K562 (cell line): ENCODE results near the gene PPFIBP2. TPM values are rescaled to one million over a fixed set of nuclear protein-coding genes. Genes with fewer than 3 reads are reported as not detected.

Experiments used
- ATAC-seq: fragments of 200-7000 bp; cut with Tn5 transposase; 3 replicates; pipeline ENCODE4 v1.9.1; 2020; ENCODE audit warnings: moderate library complexity
- BruUV-seq: library from RNA; stranded (reverse); fragments of 400-500 nt; replicated peaks from 2 replicates; lab custom pipeline; 2021; lab: Mats Ljungman, UMichigan
- CTCF ChIA-PET: fragments of 300-600 bp; formaldehyde crosslinking; extraction: SDS; loops from one replicate; lab custom pipeline; 2021; ENCODE audit warnings: low intra/inter-chr PET ratio; lab: Yijun Ruan, JAX
- POLR2A ChIA-PET: fragments of 300-600, 350-650 bp; sonication (Branson Sonifier 250); formaldehyde crosslinking; extraction: SDS; loops from one replicate; lab custom pipeline; 2021; ENCODE audit warnings: antibody characterized with exemption, inconsistent platforms; lab: Yijun Ruan, JAX
- DNase-seq, 4 experiments: peaks; one replicate each; pipeline versions ENCODE4 v3.0.0 to v3.0.0-alpha.2; 2011 to 2018; ENCODE audit warnings: low spot score in 3 of 4, mixed read lengths in 3 of 4; ENCODE audit errors: extremely low read depth in 1 of 4
- FAIRE-seq: peaks from 2 replicates; lab custom pipeline; 2011; peaks lifted over from hg19 to GRCh38; lab: Jason Lieb, UNC
- H2AFZ ChIP-seq: 2 replicates; pipeline ENCODE4 v1.6.0; 2011; ENCODE audit warnings: low read depth, low read length, control low read depth, inconsistent platforms
- H3K27ac ChIP-seq: fragments of 200-600 bp; 3 replicates; pipeline ENCODE4 v1.8.0; 2011; ENCODE audit warnings: low read depth, mild to moderate bottlenecking, control low read depth, inconsistent platforms, low read length, moderate library complexity, mixed read lengths; ENCODE audit errors: extremely low read depth
- H3K27me3 ChIP-seq, 2 experiments: fragments of 300-600 bp in 1 of 2; 2 replicates in 1 of 2; 3 replicates in 1 of 2; pipeline versions ENCODE4 v1.6.0 to v1.8.0; 2011; ENCODE audit warnings: inconsistent platforms in 2 of 2, low read length in 2 of 2, mild to moderate bottlenecking in 1 of 2, mixed read lengths in 1 of 2, moderate library complexity in 1 of 2; ENCODE audit not compliant: control insufficient read depth in 2 of 2, insufficient read depth in 2 of 2
- H3K36me3 ChIP-seq: fragments of 300-600 bp; 3 replicates; pipeline ENCODE4 v1.8.0; 2011; ENCODE audit warnings: mild to moderate bottlenecking, low read length, inconsistent platforms; ENCODE audit not compliant: control insufficient read depth, insufficient read depth
- H3K4me1 ChIP-seq, 2 experiments: fragments of 200-600 bp in 1 of 2; replicated peaks in 1 of 2; 2 replicates in 1 of 2; 3 replicates in 1 of 2; pipeline versions ENCODE4 v1.5.1 to v1.8.0; 2011; ENCODE audit warnings: inconsistent platforms in 2 of 2, low read length in 2 of 2, mild to moderate bottlenecking in 1 of 2, mixed read lengths in 1 of 2, moderate library complexity in 1 of 2; ENCODE audit not compliant: control insufficient read depth in 2 of 2, insufficient read depth in 2 of 2
- H3K4me2 ChIP-seq: 2 replicates; pipeline ENCODE4 v1.6.1; 2011; ENCODE audit warnings: low read length, control low read depth, inconsistent platforms, mixed read lengths; ENCODE audit not compliant: insufficient read depth
- H3K4me3 ChIP-seq: fragments of 200-600 bp; sonication (generic), shearing (Covaris generic); 2 replicates; pipeline ENCODE4 v1.5.1; 2016; ENCODE audit warnings: control low read depth, inconsistent platforms
- H3K79me2 ChIP-seq: fragments of 200-600 bp; 3 replicates; pipeline ENCODE4 v1.8.0; 2011; ENCODE audit warnings: low read length, inconsistent platforms; ENCODE audit not compliant: control insufficient read depth, insufficient read depth
- H3K9ac ChIP-seq, 2 experiments: 2 replicates each; pipeline versions ENCODE4 v1.6.0 to v1.6.1; 2011; ENCODE audit warnings: low read depth in 2 of 2, low read length in 2 of 2, control low read depth in 1 of 2, inconsistent platforms in 1 of 2, mild to moderate bottlenecking in 1 of 2, mixed read lengths in 1 of 2; ENCODE audit not compliant: insufficient read depth in 1 of 2
- H3K9me1 ChIP-seq: one replicate; pipeline ENCODE4 v1.6.0; 2011; ENCODE audit warnings: inconsistent platforms, mild to moderate bottlenecking, low read length, moderate library complexity; ENCODE audit not compliant: control insufficient read depth, insufficient read depth
- H3K9me3 ChIP-seq: replicated peaks from 2 replicates; pipeline ENCODE4 v1.5.1; 2011; ENCODE audit warnings: low read depth, low read length, inconsistent platforms; ENCODE audit not compliant: control insufficient read depth, insufficient read depth
- H4K20me1 ChIP-seq: replicated peaks from 2 replicates; pipeline ENCODE4 v1.6.1; 2011; ENCODE audit warnings: low read length, inconsistent platforms, mixed read lengths; ENCODE audit not compliant: control insufficient read depth, insufficient read depth
- CTBP1 ChIP-seq: fragments of 450-650 bp; IDR thresholded peaks from 2 replicates; pipeline ENCODE4 v1.6.1; 2016; ENCODE audit warnings: borderline replicate concordance
- E2F8 ChIP-seq: fragments of 450-650 bp; IDR thresholded peaks from 2 replicates; pipeline ENCODE4 v1.7.1; 2018; ENCODE audit warnings: mild to moderate bottlenecking, low read depth; ENCODE audit not compliant: partially characterized antibody
- FOXK1 ChIP-seq: sonication (generic); formaldehyde crosslinking; IDR thresholded peaks from 2 replicates; pipeline ENCODE4 v1.8.0; 2022; ENCODE audit warnings: missing genetic modification reagents, mild to moderate bottlenecking, borderline replicate concordance
- MAZ ChIP-seq, 2 experiments: fragments of 450-650 bp in 1 of 2; sonication (generic) in 1 of 2; formaldehyde crosslinking; IDR thresholded peaks in 1 of 2; conservative IDR thresholded peaks in 1 of 2; 2 replicates each; pipeline versions ENCODE4 v1.4.0 to v1.5.0; 2020; ENCODE audit warnings: mild to moderate bottlenecking in 1 of 2, missing genetic modification reagents in 1 of 2
- NR4A1 ChIP-seq, 2 experiments: fragments of 250-450 bp in 1 of 2; fragments of 450-650 bp in 1 of 2; sonication (Bioruptor Pico) in 1 of 2; IDR thresholded peaks; 2 replicates each; pipeline versions ENCODE4 v1.4.0 to v1.6.1; 2016 to 2020; ENCODE audit warnings: mild to moderate bottlenecking in 2 of 2, missing compliant biosample characterization in 1 of 2, missing genetic modification characterization in 1 of 2, moderate library complexity in 1 of 2
- POLR2B ChIP-seq: fragments of 450-650 bp; IDR thresholded peaks from 2 replicates; pipeline ENCODE4 v1.6.1; 2018; ENCODE audit warnings: low read depth; ENCODE audit not compliant: partially characterized antibody
- PTTG1 ChIP-seq: fragments of 450-650 bp; IDR thresholded peaks from 2 replicates; pipeline ENCODE4 v1.6.1; 2016; ENCODE audit warnings: low read depth, mild to moderate bottlenecking, missing genetic modification characterization, missing compliant biosample characterization
- TSC22D4 ChIP-seq: fragments of 450-650 bp; IDR thresholded peaks from 2 replicates; pipeline ENCODE4 v1.6.1; 2016; ENCODE audit warnings: missing genetic modification characterization, missing biosample characterization, control low read depth
- ZNF146 ChIP-seq: IDR thresholded peaks from one replicate; pipeline ENCODE4 v1.6.1; 2018; ENCODE audit warnings: missing compliant biosample characterization; ENCODE audit not compliant: unreplicated experiment
- ZNF165 ChIP-seq: fragments of 250-450 bp; sonication (Bioruptor Pico); IDR thresholded peaks from 2 replicates; pipeline ENCODE4 v1.4.0; 2020; ENCODE audit warnings: borderline replicate concordance
- WGBS: fragments of 100-300 bp; shearing (Covaris generic); methylation state at CpG from one replicate; pipeline ENCODE4 v1.1.6; 2016; ENCODE audit warnings: low coverage, mixed read lengths; ENCODE audit not compliant: insufficient coverage; ENCODE audit errors: missing lambda C conversion rate; 5-methylcytosine and 5-hydroxymethylcytosine counted together
- in situ Hi-C: fragments of 300-500 bp; cut with MboI; formaldehyde crosslinking; loops from 4 replicates; pipeline ENCODE4 v1.15.0; 2018; ENCODE audit warnings: inconsistent platforms, mixed read lengths
- intact Hi-C: fragments of 100-400 bp; cut with micrococcal nuclease; formaldehyde crosslinking; loops from 2 replicates; pipeline ENCODE4 v1.14.2; 2022
- polyA plus RNA-seq, 8 experiments: library from polyadenylated mRNA; depleted of rRNA in 4 of 8; stranded (reverse) in 5 of 8; unstranded in 3 of 8; fragments of >200 nt; fragmentation: Nextera tagmentation in 2 of 8; fragmentation: Illumina TruSeq in 1 of 8; extraction: Ambion mirVana in 2 of 8; extraction: Trizol in 1 of 8; gene quantifications; 2 replicates each; pipeline versions ENCODE4 v1.2.1 to v1.2.3, GENCODE V29; 2011 to 2014; ENCODE audit warnings: inconsistent platforms in 1 of 8, missing spikeins in 1 of 8
- total RNA-seq, 7 experiments: library from RNA; depleted of rRNA in 6 of 7; stranded (reverse); fragments of >200 nt in 6 of 7; fragmentation: Illumina TruSeq in 2 of 7; extraction: Trizol in 2 of 7; gene quantifications; 2 replicates each; pipeline versions ENCODE4 v1.2.1 to v1.2.3, GENCODE V29; 2011 to 2021; ENCODE audit warnings: low replicate concordance in 1 of 7
- TF ChIP-seq, protein P1 (sequence below): fragments of 450-650 bp; conservative IDR thresholded peaks from 2 replicates; pipeline ENCODE4 v1.6.1; 2016; ENCODE audit warnings: missing genetic modification characterization, low read depth, mild to moderate bottlenecking, control low read depth, missing compliant biosample characterization

Gene PPFIBP2
- total and polyA plus RNA-seq, 9 of the 15 experiments (the other 6 are each of a cell fraction or from before 2014, with no cell fraction given) = 0.18 to 3.4 (median 1.2) TPM

GRCh38 chr11:7543302-7543701 is 29.5 kb downstream of the PPFIBP2 start:
- H3K27me3 ChIP-seq = peaks cover 0 to 31% of the 10 kb centered on the region in 2 experiments; a peak in 2 of 5 replicates
- H3K9me3 ChIP-seq = no peaks in the 10 kb centered on the region
- no peak overlapping the region for H2AFZ ChIP-seq
- H3K79me2 ChIP-seq = no peaks in the 10 kb centered on the region
- no peaks in the 10 kb centered on the region for H4K20me1 ChIP-seq
- H3K27ac ChIP-seq = no peak overlapping the region
- H3K4me1 ChIP-seq = no peaks in the 10 kb centered on the region; a peak in 2 of 5 replicates
- in situ Hi-C loops = no loop called here
- no peak for DNase-seq
- TF ChIP-seq E2F8 = no peak
- TF ChIP-seq MAZ (CRISPR knock-in tag; conservative IDR thresholded peaks at IDR 0.05 in 1 of 2, IDR thresholded peaks at IDR 0.05 in 1 of 2) = no peak
- TF ChIP-seq CTBP1 = no peak
- no peak for TF ChIP-seq TSC22D4 (tag)
- TF ChIP-seq ZNF146 (CRISPR knock-in tag) = no peak
- TF ChIP-seq PTTG1 (tag) = no peak
- TF ChIP-seq POLR2B = no peak
- TF ChIP-seq NR4A1 (CRISPR knock-in tag; IDR thresholded peaks at IDR 0.05) = no peak
- no peak for TF ChIP-seq NR4A1 (tag; IDR thresholded peaks at IDR 0.05)
- TF ChIP-seq ZNF165 = no peak
- TF ChIP-seq, protein P1, sequence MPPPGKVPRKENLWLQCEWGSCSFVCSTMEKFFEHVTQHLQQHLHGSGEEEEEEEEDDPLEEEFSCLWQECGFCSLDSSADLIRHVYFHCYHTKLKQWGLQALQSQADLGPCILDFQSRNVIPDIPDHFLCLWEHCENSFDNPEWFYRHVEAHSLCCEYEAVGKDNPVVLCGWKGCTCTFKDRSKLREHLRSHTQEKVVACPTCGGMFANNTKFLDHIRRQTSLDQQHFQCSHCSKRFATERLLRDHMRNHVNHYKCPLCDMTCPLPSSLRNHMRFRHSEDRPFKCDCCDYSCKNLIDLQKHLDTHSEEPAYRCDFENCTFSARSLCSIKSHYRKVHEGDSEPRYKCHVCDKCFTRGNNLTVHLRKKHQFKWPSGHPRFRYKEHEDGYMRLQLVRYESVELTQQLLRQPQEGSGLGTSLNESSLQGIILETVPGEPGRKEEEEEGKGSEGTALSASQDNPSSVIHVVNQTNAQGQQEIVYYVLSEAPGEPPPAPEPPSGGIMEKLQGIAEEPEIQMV (tag) = no peak
- no peak for TF ChIP-seq FOXK1 (CRISPR knock-in tag)
- H3K9ac ChIP-seq = no peak overlapping the region
- ATAC-seq = no peak
- 9% methylated on average over 1 of the region's 1 CpG for WGBS
- ChIA-PET POLR2A (no interaction called here), CTCF (no interaction called here)
- intact Hi-C loops = no loop called here
- no peak for FAIRE-seq
- no peak overlapping the region for H3K4me2 ChIP-seq
- H3K4me3 ChIP-seq = no peak overlapping the region
- H3K36me3 ChIP-seq = no peaks in the 10 kb centered on the region
- no TSS peak for BruUV-seq
- no peaks in the 10 kb centered on the region for H3K9me1 ChIP-seq
